Right lobe of liver (tissue), 4 donors: ENCODE measurements around the gene PCSK6.

Experiments used
- POLR2A ChIP-seq: fragments of 450-650 bp; IDR thresholded peaks from one replicate; pipeline ENCODE4 v1.6.1; 2017; ENCODE audit warnings: antibody characterized with exemption, mild to moderate bottlenecking
- TF ChIP-seq, protein P1 (sequence below), 4 donors: fragments of 200-600 bp in 3 of 4; fragments of 450-650 bp in 1 of 4; IDR thresholded peaks; one replicate each; pipeline versions ENCODE4 v1.5.1 to v1.8.0; 2016 to 2022; ENCODE audit warnings: antibody characterized with exemption in 4 of 4, mild to moderate bottlenecking in 2 of 4
- donor health status: DM: no; HTN: no; CAD: no.
- donor health status: DM: no; HTN: no; CAD: no.
- donor health status: DM: no; HTN: yes; CAD: no.

DNA sequence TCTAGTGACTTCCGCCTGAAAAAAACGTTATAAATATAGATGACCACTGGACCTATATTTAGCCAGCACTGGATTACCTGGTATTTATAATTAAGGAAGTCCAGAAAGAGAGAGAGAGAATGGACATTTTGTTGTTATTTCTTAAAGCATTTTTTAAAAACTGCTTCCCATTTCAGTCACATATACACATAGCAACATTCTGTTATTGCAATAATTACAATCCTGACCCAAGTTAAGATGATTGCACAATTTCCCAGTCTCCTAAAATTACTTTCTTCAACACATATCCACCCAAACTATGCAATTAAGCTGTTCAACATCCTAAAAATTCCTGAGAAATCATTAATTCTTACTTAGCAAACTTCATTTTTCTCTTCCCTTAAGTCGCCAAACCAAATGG is 37.7 kb downstream of the PCSK6 start:
- TF ChIP-seq POLR2A, result no peak
- TF ChIP-seq, protein P1, sequence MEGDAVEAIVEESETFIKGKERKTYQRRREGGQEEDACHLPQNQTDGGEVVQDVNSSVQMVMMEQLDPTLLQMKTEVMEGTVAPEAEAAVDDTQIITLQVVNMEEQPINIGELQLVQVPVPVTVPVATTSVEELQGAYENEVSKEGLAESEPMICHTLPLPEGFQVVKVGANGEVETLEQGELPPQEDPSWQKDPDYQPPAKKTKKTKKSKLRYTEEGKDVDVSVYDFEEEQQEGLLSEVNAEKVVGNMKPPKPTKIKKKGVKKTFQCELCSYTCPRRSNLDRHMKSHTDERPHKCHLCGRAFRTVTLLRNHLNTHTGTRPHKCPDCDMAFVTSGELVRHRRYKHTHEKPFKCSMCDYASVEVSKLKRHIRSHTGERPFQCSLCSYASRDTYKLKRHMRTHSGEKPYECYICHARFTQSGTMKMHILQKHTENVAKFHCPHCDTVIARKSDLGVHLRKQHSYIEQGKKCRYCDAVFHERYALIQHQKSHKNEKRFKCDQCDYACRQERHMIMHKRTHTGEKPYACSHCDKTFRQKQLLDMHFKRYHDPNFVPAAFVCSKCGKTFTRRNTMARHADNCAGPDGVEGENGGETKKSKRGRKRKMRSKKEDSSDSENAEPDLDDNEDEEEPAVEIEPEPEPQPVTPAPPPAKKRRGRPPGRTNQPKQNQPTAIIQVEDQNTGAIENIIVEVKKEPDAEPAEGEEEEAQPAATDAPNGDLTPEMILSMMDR (IDR thresholded peaks at IDR 0.05), result no peak
